HG03521 (cell line): ENCODE measurements around the gene C2orf72.
"Not testable (repeated sequence)": the region's sequence is repeated elsewhere in the genome, so short reads cannot be mapped to it uniquely, and the experiment has no call there.

Experiments
- ATAC-seq: cut with Tn5 transposase; IDR thresholded peaks from one replicate; pipeline ENCODE4 v1.9.1; 2021; ENCODE audit warnings: mild to moderate bottlenecking, moderate library complexity; ENCODE audit not compliant: unreplicated experiment

The C2orf72 gene

DNA sequence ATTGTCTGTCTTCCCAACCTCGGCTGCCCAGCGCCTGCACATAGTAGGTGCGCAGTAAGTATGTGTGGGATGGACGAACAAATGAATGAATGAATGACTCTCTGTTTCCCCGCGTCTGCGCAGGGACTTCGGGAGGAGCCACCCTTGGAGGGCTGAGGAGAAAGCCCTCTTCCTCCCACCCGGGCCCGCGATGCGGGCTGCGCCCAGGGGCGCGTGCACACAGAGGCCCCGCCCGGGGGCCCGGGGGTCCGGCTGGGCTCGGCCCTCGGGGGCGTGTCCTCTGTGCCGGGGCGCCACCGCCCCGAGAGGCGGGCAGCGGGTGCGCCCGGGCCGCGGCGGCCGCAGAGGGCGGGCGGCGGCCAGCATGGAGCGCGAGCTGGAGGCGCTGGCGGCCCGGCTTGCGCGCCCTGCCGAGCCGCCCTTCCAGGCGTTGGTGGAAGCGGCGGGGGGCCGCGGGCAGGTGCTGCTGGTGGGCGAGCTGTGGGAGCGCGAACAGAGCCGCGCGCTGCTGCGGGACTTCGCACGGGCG lies at the start of gene C2orf72:
TSS of gene C2orf72 (plus strand) at position 322 of the 529 bp plus-strand sequence. CDS start at position 365, 43 bp downstream.
- no peak for ATAC-seq

GRCh38 chr2:230989731-230990130 lies 47.6 kb upstream of the C2orf72 start:
- ATAC-seq: no peak

DNA sequence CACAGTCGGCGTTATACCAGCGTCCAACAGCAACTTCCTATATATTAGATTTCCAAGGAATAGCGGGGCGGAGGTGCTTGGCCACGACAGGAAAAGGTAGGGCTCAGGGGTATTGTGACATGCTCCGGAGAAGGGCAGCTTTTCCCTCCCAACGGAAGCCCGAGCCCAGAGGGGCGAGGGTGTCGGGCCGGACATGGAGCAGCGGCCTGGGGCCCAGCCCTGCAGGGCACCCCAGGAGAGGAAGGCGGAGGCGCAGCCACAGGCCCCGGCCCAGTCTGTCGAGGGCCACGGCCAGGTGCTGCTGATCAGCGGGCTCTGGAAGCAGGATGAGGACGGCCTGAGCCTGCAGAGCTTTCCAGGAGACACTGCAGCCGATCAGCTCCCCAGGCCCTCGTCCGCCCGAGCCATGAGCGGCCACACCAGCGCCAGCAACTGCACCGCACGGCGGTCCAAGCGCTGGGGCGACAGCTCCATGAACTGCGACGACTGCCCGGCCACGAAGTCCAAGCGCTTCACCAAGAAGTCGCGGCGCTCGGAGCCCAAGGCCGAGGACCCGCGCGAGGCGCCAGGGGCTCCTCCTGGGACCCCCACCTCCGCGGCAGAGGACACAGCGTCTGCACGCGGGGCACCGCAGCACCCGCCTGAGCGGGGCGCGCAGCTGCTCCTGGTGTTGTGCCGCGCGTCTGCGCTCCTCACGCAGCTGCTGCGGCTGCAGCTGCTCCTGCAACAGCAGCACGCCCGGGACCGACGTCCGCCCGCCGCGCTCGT lies 47.0 kb upstream of the C2orf72 start:
- ATAC-seq: no peak

- no peak for ATAC-seq
Observed at GRCh38 chr2:230990899-230991150, 46.5 kb upstream of the C2orf72 start.

DNA sequence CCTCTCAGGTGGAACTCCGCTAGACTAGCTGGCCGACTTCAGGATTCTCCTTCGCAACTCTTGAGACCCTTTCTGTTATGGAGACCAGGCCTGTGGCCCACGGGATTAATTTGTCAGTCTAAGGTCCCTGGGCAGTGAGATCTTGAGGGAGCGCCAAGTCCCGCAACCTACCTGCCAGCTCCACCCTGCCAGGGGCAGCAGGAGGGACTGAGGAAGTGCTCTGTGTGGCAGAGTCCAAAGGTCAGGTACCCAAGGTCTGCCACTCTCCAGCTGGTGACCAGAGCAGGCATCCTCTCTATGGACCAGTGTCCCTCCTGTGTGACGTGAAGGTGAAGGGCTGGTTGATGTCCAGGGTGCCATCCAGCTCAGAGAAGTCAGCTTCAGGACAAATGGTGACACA lies 45.7 kb upstream of the C2orf72 start:
- no peak for ATAC-seq

- no peak for ATAC-seq
Observed at GRCh38 chr2:230995821-230996220, 41.5 kb upstream of the C2orf72 start, which contains the start of gene SPATA3. SPATA3 (plus strand) TSS chr2:230996121; CDS start chr2:230996234, 113 bp downstream.

GRCh38 chr2:230996661-230997060 lies 40.7 kb upstream of the C2orf72 start:
- ATAC-seq: no peak

- no peak for ATAC-seq
Observed at GRCh38 chr2:230998882-230999281, 38.4 kb upstream of the C2orf72 start.

GRCh38 chr2:230999477-230999876 lies 37.8 kb upstream of the C2orf72 start:
- ATAC-seq: no peak

DNA sequence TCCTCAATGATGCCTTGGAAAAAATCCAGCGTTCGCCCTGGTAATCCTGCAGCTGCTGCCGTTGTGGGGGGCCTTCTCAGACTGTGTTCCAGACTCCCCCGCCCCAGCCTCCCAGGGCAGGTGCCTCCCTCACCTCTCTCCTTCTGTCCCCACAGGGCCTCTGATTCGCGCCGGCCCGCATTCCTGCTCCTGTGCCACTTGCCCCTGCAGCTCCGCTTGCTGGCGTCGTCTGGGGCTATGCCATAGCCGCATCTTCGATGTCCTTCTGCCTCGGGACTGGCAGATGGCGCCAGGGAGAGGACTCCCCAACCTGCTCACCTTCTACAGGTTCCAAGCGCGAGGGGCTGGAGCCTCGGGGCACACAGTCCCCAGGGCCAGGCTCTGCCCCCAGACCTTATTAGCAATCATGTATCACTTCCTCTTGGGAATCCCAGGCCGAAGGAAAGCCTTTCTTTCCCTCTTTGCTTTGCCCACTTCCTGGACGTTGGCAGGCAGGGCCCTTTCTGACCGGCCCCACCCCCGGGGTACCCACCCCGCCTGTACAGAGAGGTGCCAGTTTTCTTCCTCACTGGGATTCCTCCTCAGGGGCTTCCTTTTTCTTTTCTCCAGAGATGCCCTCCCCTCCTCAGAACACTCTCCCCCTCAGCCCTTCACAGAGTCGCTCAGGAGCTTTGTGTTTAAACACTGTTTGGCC lies 37.0 kb upstream of the C2orf72 start:
- ATAC-seq: no peak

- ATAC-seq: no peak
Observed at GRCh38 chr2:231001036-231001435, 36.3 kb upstream of the C2orf72 start.

GRCh38 chr2:231001921-231002320 lies 35.4 kb upstream of the C2orf72 start:
- no peak for ATAC-seq

DNA sequence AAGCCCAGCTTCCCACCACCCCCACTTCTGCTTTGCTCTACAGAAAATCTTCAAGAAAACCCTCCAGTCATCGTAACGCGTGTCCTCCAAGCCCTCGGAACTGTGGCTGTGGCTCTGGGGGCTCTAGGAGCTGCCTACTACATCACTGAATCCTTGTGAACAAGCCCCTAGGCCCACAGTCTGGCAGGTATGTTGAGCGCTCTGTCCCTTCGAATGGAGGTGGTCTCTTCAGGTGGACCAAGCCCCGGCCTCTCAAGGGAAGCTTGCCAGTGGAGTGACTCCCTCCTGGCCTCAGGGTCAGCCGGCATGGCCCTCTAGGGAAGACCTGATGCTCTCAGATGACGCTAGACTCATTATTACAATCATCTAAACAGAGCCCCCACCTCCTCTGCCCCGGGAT lies 34.7 kb upstream of the C2orf72 start:
- ATAC-seq: no peak

GRCh38 chr2:231003186-231003585 lies 34.1 kb upstream of the C2orf72 start:
- ATAC-seq: no peak

- not testable (repeated sequence) for ATAC-seq
Observed at GRCh38 chr2:231004930-231005329, 32.4 kb upstream of the C2orf72 start.

DNA sequence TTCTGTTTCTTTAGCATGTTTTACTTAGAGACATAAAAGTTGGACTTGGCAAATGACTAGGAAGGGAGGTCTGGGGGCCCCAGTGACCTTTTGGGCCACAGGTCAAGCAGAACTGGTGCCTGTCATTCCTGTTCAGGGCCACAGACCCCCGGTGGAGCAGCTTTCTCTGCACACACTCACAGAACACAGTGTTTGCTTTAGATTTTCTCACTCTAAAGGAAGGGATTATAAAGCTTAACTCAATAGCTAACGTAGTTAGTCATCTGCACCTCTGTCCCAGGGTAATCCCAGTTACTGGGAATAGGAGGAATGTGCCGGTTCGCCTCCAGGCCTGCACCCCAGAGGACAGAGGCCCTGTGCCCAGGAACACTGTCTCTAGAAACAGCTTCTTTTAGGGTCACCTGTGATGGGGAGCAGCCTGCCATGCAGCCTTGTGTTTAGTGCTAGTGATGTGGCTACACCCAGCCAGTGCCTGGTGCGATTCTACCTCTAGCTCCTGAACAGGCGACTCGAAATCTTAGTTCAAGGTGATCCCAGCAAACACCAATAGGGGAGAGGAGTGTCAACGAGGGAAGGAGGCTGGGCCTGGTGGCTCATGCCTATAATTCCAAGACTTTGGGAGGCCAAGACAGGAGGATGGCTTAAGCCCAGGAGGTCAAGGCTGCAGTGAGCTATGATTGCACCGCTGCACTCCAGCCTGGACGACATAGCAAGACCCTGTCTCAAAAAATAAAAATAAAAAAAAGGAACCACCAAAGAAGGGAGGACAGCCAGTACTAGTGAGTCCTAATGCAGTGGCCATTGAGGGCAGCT lies 29.8 kb upstream of the C2orf72 start:
- ATAC-seq: no peak

- no peak for ATAC-seq
Observed at GRCh38 chr2:231008131-231008530, 29.2 kb upstream of the C2orf72 start.

- ATAC-seq: no peak
Observed at GRCh38 chr2:231009236-231009919, 27.9 kb upstream of the C2orf72 start.

- no peak for ATAC-seq
Observed at GRCh38 chr2:231010201-231010730, 27.1 kb upstream of the C2orf72 start.

- no peak for ATAC-seq
Observed at GRCh38 chr2:231011526-231011925, 25.8 kb upstream of the C2orf72 start.

- ATAC-seq: no peak
Observed at GRCh38 chr2:231012463-231012862, 24.9 kb upstream of the C2orf72 start.
